B cell (primary cell): ENCODE measurements around the gene BCAR3.

Experiments
- CTCF ChIP-seq: fragments of 200-600 bp; IDR thresholded peaks from one replicate; pipeline ENCODE4 v1.8.0; 2022; ENCODE audit warnings: antibody characterized with exemption, mild to moderate bottlenecking
- EZH2 ChIP-seq: IDR thresholded peaks from 2 replicates; pipeline ENCODE4 v1.6.1; 2012; ENCODE audit warnings: borderline replicate concordance, low read depth, mild to moderate bottlenecking, moderate library complexity, low read length; ENCODE audit not compliant: insufficient read depth, poor library complexity, severe bottlenecking

DNA sequence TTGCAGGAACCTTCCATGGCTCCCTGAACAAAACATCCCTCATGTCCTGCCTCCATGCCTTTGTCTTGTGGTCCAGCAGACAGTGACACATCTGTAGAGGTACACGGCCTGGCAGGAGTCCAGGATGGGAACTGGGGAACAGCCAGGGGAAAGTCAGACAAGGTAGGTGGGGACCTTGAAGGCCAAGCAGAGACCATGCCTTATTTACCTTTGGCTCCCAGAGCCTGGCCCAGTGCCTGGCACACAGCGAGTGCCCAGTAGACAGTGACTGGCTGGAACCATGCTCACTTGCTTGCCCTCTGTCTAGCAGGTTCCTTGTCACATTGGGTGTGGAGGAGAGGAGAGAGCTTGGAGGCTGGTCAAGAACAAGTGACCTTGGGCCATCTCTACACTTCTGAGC is 81.0 kb downstream of the BCAR3 start:
- TF ChIP-seq CTCF (no peak), EZH2 (no peak)
